H1 (cell line): ENCODE measurements around the gene ACTL9. TPM values are rescaled to one million over a fixed set of nuclear protein-coding genes. Genes with fewer than 3 reads are reported as not detected.

Experiments
- CTCF ChIA-PET: fragments of 300-600 bp; sonication (Branson Sonifier 250); formaldehyde crosslinking; loops from one replicate; lab custom pipeline; 2021; ENCODE audit not compliant: partially characterized antibody; lab: Charles Lee
- POLR2A ChIA-PET: fragments of 300-600 bp; sonication (Branson Sonifier 250); formaldehyde crosslinking; loops from one replicate; lab custom pipeline; 2021; ENCODE audit warnings: inconsistent platforms; ENCODE audit not compliant: partially characterized antibody; lab: Charles Lee
- DNase-seq, 2 experiments: peaks; one replicate each; pipeline versions ENCODE4 v3.0.0 to v3.0.0-alpha.2; 2010 to 2022; ENCODE audit warnings: low spot score in 2 of 2, low read depth in 1 of 2, mixed read lengths in 1 of 2
- FAIRE-seq: peaks from 2 replicates; lab custom pipeline; 2011; peaks lifted over from hg19 to GRCh38; lab: Jason Lieb, UNC
- H2AFZ ChIP-seq: 2 replicates; pipeline ENCODE4 v1.8.1; 2012; ENCODE audit warnings: low read length, inconsistent platforms
- H2AK5ac ChIP-seq: 2 replicates; pipeline ENCODE4 v1.6.1; 2013; ENCODE audit warnings: low read depth, low read length
- H2BK120ac ChIP-seq: replicated peaks from 2 replicates; pipeline ENCODE3; 2013; ENCODE audit warnings: low read depth, low read length, inconsistent platforms
- H2BK12ac ChIP-seq: 2 replicates; pipeline ENCODE4 v1.6.1; 2013; ENCODE audit warnings: low read depth, low read length
- H2BK15ac ChIP-seq: 2 replicates; pipeline ENCODE4 v1.6.1; 2013; ENCODE audit warnings: low read length
- H2BK20ac ChIP-seq: 2 replicates; pipeline ENCODE4 v1.6.1; 2013; ENCODE audit warnings: low read length
- H2BK5ac ChIP-seq: 2 replicates; pipeline ENCODE4 v1.6.1; 2013; ENCODE audit warnings: low read depth, low read length
- H3K14ac ChIP-seq: 2 replicates; pipeline ENCODE4 v1.6.1; 2013; ENCODE audit warnings: inconsistent platforms; ENCODE audit not compliant: insufficient read length
- H3K18ac ChIP-seq: 2 replicates; pipeline ENCODE4 v1.6.1; 2013; ENCODE audit warnings: low read length; ENCODE audit errors: extremely low read depth
- H3K23ac ChIP-seq: 2 replicates; pipeline ENCODE4 v1.6.1; 2013; ENCODE audit warnings: inconsistent platforms; ENCODE audit not compliant: insufficient read length
- H3K23me2 ChIP-seq: 2 replicates; pipeline ENCODE4 v1.6.1; 2013; ENCODE audit warnings: low read depth, low read length
- H3K27ac ChIP-seq: 2 replicates; pipeline ENCODE4 v1.6.1; 2011; ENCODE audit warnings: low read depth, low read length, inconsistent platforms
- H3K27me3 ChIP-seq, 4 experiments: replicated peaks in 1 of 4; 1 replicate in 1 of 4; 2 replicates in 3 of 4; pipeline versions ENCODE4 v1.6.1 to v1.8.1; 2011 to 2013; ENCODE audit warnings: low read length in 3 of 4, mild to moderate bottlenecking in 3 of 4, inconsistent platforms in 2 of 4, mixed read lengths in 2 of 4, moderate library complexity in 1 of 4; ENCODE audit not compliant: control insufficient read depth in 3 of 4, insufficient read depth in 3 of 4; ENCODE audit errors: extremely low read depth in 1 of 4
- H3K36me3 ChIP-seq, 4 experiments: 2 replicates each; pipeline versions ENCODE4 v1.6.1 to v1.8.1; 2011 to 2013; ENCODE audit warnings: mild to moderate bottlenecking in 4 of 4, low read length in 3 of 4, moderate library complexity in 2 of 4, control low read depth in 1 of 4, inconsistent platforms in 1 of 4; ENCODE audit not compliant: insufficient read depth in 4 of 4, control insufficient read depth in 2 of 4
- H3K4ac ChIP-seq: replicated peaks from 2 replicates; pipeline ENCODE3; 2013; ENCODE audit warnings: low read length, low read depth, mixed read lengths, inconsistent platforms; ENCODE audit not compliant: insufficient read length
- H3K4me1 ChIP-seq, 4 experiments: replicated peaks in 1 of 4; 1 replicate in 1 of 4; 2 replicates in 3 of 4; pipeline versions ENCODE4 v1.6.1 to v1.8.1; 2011 to 2013; ENCODE audit warnings: low read length in 3 of 4, inconsistent platforms in 2 of 4, mixed read lengths in 1 of 4; ENCODE audit not compliant: insufficient read depth in 4 of 4, control insufficient read depth in 3 of 4
- H3K4me2 ChIP-seq, 2 experiments: 2 replicates each; pipeline versions ENCODE4 v1.6.1 to v1.8.1; 2011 to 2013; ENCODE audit warnings: low read depth in 2 of 2, low read length in 2 of 2, control low read depth in 1 of 2, inconsistent platforms in 1 of 2, mild to moderate bottlenecking in 1 of 2; ENCODE audit not compliant: insufficient read depth in 1 of 2
- H3K4me3 ChIP-seq, 4 experiments: fragments of 200-600, 300-600 bp in 1 of 4; sonication (generic), shearing (Covaris generic), sonication (Bioruptor Twin) in 1 of 4; 2 replicates each; pipeline versions ENCODE4 v1.5.1 to v1.8.1; 2011 to 2016; ENCODE audit warnings: low read length in 4 of 4, low read depth in 3 of 4, control low read depth in 2 of 4, inconsistent platforms in 2 of 4, mild to moderate bottlenecking in 2 of 4, mixed read lengths in 1 of 4, moderate library complexity in 1 of 4; ENCODE audit not compliant: insufficient read depth in 2 of 4; ENCODE audit errors: extremely low read depth in 1 of 4
- H3K56ac ChIP-seq: replicated peaks from 2 replicates; pipeline ENCODE3; 2013; ENCODE audit warnings: low read depth, mild to moderate bottlenecking, mixed read lengths, low read length, inconsistent platforms; ENCODE audit not compliant: insufficient read length
- H3K79me1 ChIP-seq: 2 replicates; pipeline ENCODE4 v1.6.1; 2013; ENCODE audit warnings: low read depth, low read length, control low read depth
- H3K79me2 ChIP-seq, 2 experiments: 2 replicates each; pipeline versions ENCODE4 v1.6.1 to v1.8.1; 2012 to 2013; ENCODE audit warnings: low read length in 2 of 2, mild to moderate bottlenecking in 2 of 2, inconsistent platforms in 1 of 2; ENCODE audit not compliant: insufficient read depth in 2 of 2, control insufficient read depth in 1 of 2
- H3K9ac ChIP-seq, 4 experiments: replicated peaks in 1 of 4; 1 replicate in 1 of 4; 2 replicates in 3 of 4; pipeline versions ENCODE4 v1.6.1 to v1.8.1; 2011 to 2013; ENCODE audit warnings: low read depth in 3 of 4, low read length in 3 of 4, control low read depth in 2 of 4, mild to moderate bottlenecking in 2 of 4, moderate library complexity in 2 of 4, inconsistent platforms in 1 of 4; ENCODE audit errors: extremely low read depth in 1 of 4
- H3K9me3 ChIP-seq, 2 experiments: 2 replicates each; pipeline versions ENCODE4 v1.6.1 to v1.8.1; 2012 to 2013; ENCODE audit warnings: mild to moderate bottlenecking in 2 of 2, moderate library complexity in 2 of 2, control low read depth in 1 of 2, inconsistent platforms in 1 of 2, low read depth in 1 of 2, low read length in 1 of 2, mixed read lengths in 1 of 2; ENCODE audit not compliant: insufficient read depth in 2 of 2
- H4K20me1 ChIP-seq, 2 experiments: replicated peaks in 1 of 2; 2 replicates each; pipeline versions ENCODE3 to v1.8.1; 2011 to 2013; ENCODE audit warnings: inconsistent platforms in 2 of 2, low read length in 2 of 2, mild to moderate bottlenecking in 1 of 2; ENCODE audit not compliant: insufficient read depth in 2 of 2, control insufficient read depth in 1 of 2
- H4K5ac ChIP-seq: 2 replicates; pipeline ENCODE4 v1.6.1; 2013; ENCODE audit warnings: low read length, low read depth, mixed read lengths, inconsistent platforms; ENCODE audit not compliant: insufficient read length
- H4K8ac ChIP-seq: 2 replicates; pipeline ENCODE4 v1.8.0; 2013; ENCODE audit warnings: mild to moderate bottlenecking, moderate library complexity, low read length, inconsistent platforms; ENCODE audit not compliant: insufficient read depth; ENCODE audit errors: extremely low read depth
- H4K91ac ChIP-seq: replicated peaks from 2 replicates; pipeline ENCODE3; 2013; ENCODE audit warnings: low read length, mixed read lengths, inconsistent platforms; ENCODE audit not compliant: insufficient read length
- CBX5 ChIP-seq: fragments of 300-800, 300-1000 bp; sonication (generic); IDR thresholded peaks from 2 replicates; pipeline ENCODE4 v1.7.1; 2016; ENCODE audit warnings: antibody characterized with exemption, low read length, low read depth
- CTCF ChIP-seq, 3 experiments: IDR thresholded peaks; 1 replicate in 2 of 3; 2 replicates in 1 of 3; pipeline versions ENCODE4 v1.5.1 to v1.6.1; 2011; ENCODE audit warnings: low read length in 3 of 3, mild to moderate bottlenecking in 3 of 3, inconsistent platforms in 2 of 3, low read depth in 1 of 3, moderate library complexity in 1 of 3; ENCODE audit not compliant: insufficient read depth in 1 of 3; ENCODE audit errors: control extremely low read depth in 1 of 3
- GTF2F1 ChIP-seq: IDR thresholded peaks from 2 replicates; pipeline ENCODE4 v1.6.1; 2012; ENCODE audit warnings: low read depth, low read length, improper control_type of control experiment, borderline replicate concordance
- SIRT6 ChIP-seq: IDR thresholded peaks from one replicate; pipeline ENCODE4 v1.7.1; 2012; ENCODE audit warnings: low read length, inconsistent platforms
- SRF ChIP-seq: IDR thresholded peaks from 2 replicates; pipeline ENCODE4 v1.6.1; 2011; ENCODE audit warnings: mild to moderate bottlenecking, low read depth, low read length, moderate library complexity
- TAF7 ChIP-seq: optimal IDR thresholded peaks from 2 replicates; pipeline ENCODE3; 2011; ENCODE audit warnings: low read depth, mild to moderate bottlenecking, inconsistent platforms, low read length, moderate library complexity, borderline replicate concordance
- TCF12 ChIP-seq: IDR thresholded peaks from 2 replicates; pipeline ENCODE4 v1.6.1; 2011; ENCODE audit warnings: low read depth, mild to moderate bottlenecking, low read length
- YY1 ChIP-seq: IDR thresholded peaks from 2 replicates; pipeline ENCODE4 v1.6.1; 2011; ENCODE audit warnings: low read depth, mild to moderate bottlenecking, low read length
- ZNF274 ChIP-seq: IDR thresholded peaks from 2 replicates; pipeline ENCODE4 v1.7.0; 2012; ENCODE audit warnings: low read length, borderline replicate concordance; ENCODE audit errors: extremely low read depth
- WGBS, 2 experiments: shearing (Covaris generic) in 1 of 2; methylation state at CpG; one replicate each; pipeline versions ENCODE4 v1.1.6 to v1.1.7; 2013 to 2015; ENCODE audit warnings: low lambda C conversion rate in 2 of 2, mixed read lengths in 2 of 2, inconsistent platforms in 1 of 2, low coverage in 1 of 2, missing lambda C conversion rate in 1 of 2; ENCODE audit not compliant: insufficient replicate concordance in 2 of 2, insufficient coverage in 1 of 2, insufficient read length in 1 of 2; ENCODE audit errors: extremely low coverage in 1 of 2, missing lambda C conversion rate in 1 of 2; 5-methylcytosine and 5-hydroxymethylcytosine counted together
- polyA plus RNA-seq, 7 experiments: library from polyadenylated mRNA; depleted of rRNA in 3 of 7; stranded (reverse) in 5 of 7; unstranded in 2 of 7; fragments of >200 nt in 5 of 7; fragments of 200-250 nt in 2 of 7; gene quantifications; 1 replicate in 5 of 7; 2 replicates in 1 of 7; 4 replicates in 1 of 7; pipeline versions ENCODE4 v1.2.1 to v1.2.3, GENCODE V29; 2011 to 2013; ENCODE audit warnings: missing spikeins in 2 of 7, mixed read lengths in 2 of 7
- total RNA-seq: library from RNA; stranded (reverse); fragmentation: NEBNext Ultra II Directional; extraction: Animal tissue kit (Norgen Biotek cat#: 25700); gene quantifications from 2 replicates; pipeline ENCODE4 v1.2.1, GENCODE V29; 2021

ACTL9 gene
- total and polyA plus RNA-seq, 2 of the 8 experiments (the other 6 are each of a cell fraction or from before 2014, with no cell fraction given): not detected

GRCh38 chr19:8648240-8648639, 50.4 kb downstream of the ACTL9 start:
- H3K4me2 ChIP-seq: no peak overlapping the region
- no peak overlapping the region for H3K56ac ChIP-seq
- FAIRE-seq (no peak), DNase-seq (no peak)
- no peak overlapping the region for H2BK120ac ChIP-seq
- H3K9ac ChIP-seq: no peak overlapping the region
- H4K20me1 ChIP-seq: peaks cover 0 to 1% of the 10 kb centered on the region in 2 experiments
- no peak overlapping the region for H3K18ac ChIP-seq
- ChIA-PET POLR2A (no interaction called here), CTCF (interaction anchor here (0.9 to 1.8 kb wide), 2 partner anchors 25 to 33 kb away, joined by 3 to 8 read pairs; no protein-coding TSS in a partner anchor)
- no peak overlapping the region for H2AFZ ChIP-seq
- H3K4ac ChIP-seq: no peak overlapping the region
- no peaks in the 10 kb centered on the region for H3K79me1 ChIP-seq
- H2BK12ac ChIP-seq: no peak overlapping the region
- no peaks in the 10 kb centered on the region for H3K36me3 ChIP-seq
- H3K9me3 ChIP-seq: no peaks in the 10 kb centered on the region
- no peak overlapping the region for H2AK5ac ChIP-seq
- H4K8ac ChIP-seq: no peak overlapping the region
- no peak overlapping the region for H2BK20ac ChIP-seq
- no peak overlapping the region for H4K91ac ChIP-seq
- no peak overlapping the region for H3K14ac ChIP-seq
- H2BK15ac ChIP-seq: no peak overlapping the region
- no peaks in the 10 kb centered on the region for H3K23me2 ChIP-seq
- H3K4me1 ChIP-seq: no peaks in the 10 kb centered on the region
- H3K4me3 ChIP-seq: no peak overlapping the region
- H3K27me3 ChIP-seq: 0 out of 7 replicates have a peak, but pooled peaks cover 0 to 3% (median 0%) of the 10 kb centered on the region in 4 experiments
- no peak overlapping the region for H2BK5ac ChIP-seq
- no peaks in the 10 kb centered on the region for H3K79me2 ChIP-seq
- no peak overlapping the region for H4K5ac ChIP-seq
- TF ChIP-seq CBX5 (no peak), CTCF (IDR thresholded peaks at IDR 0.05; ENCODE audit: control extremely low read depth in 1 of 3, insufficient read depth in 1 of 3, low read depth in 1 of 3, low read length in 3 of 3) (no peak), GTF2F1 (no peak), SRF (no peak), TCF12 (no peak), YY1 (no peak), ZNF274 (no peak), SIRT6 (no peak), TAF7 (no peak)
- H3K23ac ChIP-seq: no peak overlapping the region
- no peak overlapping the region for H3K27ac ChIP-seq
- 86% methylated on average over 6 of the region's 6 CpGs; no CpG with 5 or more reads in 1 of the 2 experiments for WGBS, 2 experiments
